NAMALWA (cell line): ENCODE results near the gene RCSD1.
A peak's percentile ranks its signal among the peaks of the same experiment; 100 is the strongest.
"Not testable (repeated sequence)": the region's sequence is repeated elsewhere in the genome, so short reads cannot be mapped to it uniquely, and the experiment has no call there.

Experiments
- DNase-seq: peaks from one replicate; pipeline ENCODE4 v3.0.0-alpha.2; 2015; ENCODE audit warnings: low spot score

Gene RCSD1

DNA sequence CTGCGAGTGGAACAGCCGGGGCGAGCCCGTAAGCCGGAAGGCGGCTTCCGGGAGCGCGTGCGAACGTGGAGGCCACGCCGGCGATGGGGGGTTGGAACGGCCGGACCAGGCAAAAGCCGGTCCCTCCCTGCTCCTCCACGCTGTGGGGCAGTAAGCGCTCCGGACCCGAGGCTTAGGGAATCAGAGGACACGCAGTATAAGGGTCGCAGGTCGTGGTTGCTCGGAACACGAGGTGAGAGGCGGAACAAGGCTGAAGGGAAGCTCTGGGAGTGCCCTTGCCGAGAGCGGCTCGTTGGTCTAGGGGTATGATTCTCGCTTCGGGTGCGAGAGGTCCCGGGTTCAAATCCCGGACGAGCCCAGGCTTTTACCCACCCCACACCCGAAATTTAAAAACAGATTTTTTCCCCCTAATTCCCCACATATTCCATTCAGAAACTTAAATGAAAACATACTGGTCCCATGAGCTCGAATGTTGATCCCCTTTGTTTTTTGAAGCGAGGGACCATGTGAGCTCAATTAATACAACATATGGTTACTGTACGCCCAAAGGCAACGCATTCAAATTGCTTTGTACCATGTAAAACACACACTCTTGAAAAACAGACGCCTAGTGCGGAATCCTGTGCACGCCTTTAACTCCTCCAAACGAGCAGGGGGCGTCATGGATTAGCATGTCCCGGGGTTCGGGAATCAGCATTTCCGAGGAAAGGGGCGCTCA, 84.6 kb downstream of the RCSD1 start:
- DNase-seq = peak; percentile 96

GRCh38 chr1:167715157-167715999, 85.3 kb downstream of the RCSD1 start:
- peak; percentile 99 for DNase-seq

DNA sequence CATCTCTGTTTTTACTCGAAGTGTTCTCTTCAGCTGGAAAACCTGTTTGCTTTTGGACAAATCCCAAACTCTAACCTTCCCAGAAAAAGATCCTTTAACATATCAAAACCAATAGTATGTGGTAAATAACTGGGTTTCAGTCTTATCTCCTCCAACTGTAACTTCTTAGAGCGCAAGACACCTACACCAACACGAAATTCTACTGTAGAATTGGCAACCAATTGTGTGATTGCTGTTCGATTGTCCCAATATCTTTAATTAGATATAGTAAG, 85.9 kb downstream of the RCSD1 start:
- no peak for DNase-seq

- no peak for DNase-seq
Observed at GRCh38 chr1:167717351-167717750, 87.3 kb downstream of the RCSD1 start.

- no peak for DNase-seq
Observed at GRCh38 chr1:167718914-167719691, 89.1 kb downstream of the RCSD1 start.

GRCh38 chr1:167719715-167720421, 89.8 kb downstream of the RCSD1 start:
- peak; percentile 77 for DNase-seq

DNA sequence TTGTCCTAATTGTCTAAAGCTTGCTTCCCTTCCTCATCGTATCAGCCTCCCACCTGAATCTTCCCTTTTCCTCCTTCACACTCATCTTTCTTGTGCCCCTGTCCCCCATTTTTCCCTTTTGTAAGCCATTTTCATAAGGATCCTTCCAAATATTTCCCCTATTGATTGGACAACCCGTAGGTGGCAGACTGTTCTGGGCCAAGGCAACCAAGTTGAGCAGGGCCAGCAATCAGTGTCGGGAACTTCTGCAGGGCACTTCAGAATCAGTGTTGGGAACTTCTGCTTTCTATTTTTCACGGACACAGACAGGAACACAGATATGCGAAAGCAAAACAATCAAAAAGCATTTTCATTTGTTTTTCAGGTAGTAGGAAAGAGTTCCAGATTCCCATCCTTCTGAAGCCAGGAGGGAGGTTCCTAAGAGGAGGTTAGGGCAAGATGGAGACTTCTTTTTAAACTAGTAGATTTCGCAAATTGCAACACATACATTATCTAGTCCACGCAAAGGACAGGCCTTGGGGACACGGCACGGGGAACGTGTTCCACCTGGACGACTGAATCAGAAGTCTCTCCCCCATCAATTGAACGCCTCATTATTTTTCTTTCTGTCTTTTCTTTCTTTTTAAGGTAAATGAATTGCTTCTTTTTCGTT, 91.1 kb downstream of the RCSD1 start:
- DNase-seq = peak; percentile 82

GRCh38 chr1:167721617-167722151, 91.7 kb downstream of the RCSD1 start, which contains the start of gene MPZL1:
Gene MPZL1 (plus strand): TSS chr1:167721982. CDS start chr1:167722152, 170 bp downstream.
- DNase-seq = peak; percentile 97

DNA sequence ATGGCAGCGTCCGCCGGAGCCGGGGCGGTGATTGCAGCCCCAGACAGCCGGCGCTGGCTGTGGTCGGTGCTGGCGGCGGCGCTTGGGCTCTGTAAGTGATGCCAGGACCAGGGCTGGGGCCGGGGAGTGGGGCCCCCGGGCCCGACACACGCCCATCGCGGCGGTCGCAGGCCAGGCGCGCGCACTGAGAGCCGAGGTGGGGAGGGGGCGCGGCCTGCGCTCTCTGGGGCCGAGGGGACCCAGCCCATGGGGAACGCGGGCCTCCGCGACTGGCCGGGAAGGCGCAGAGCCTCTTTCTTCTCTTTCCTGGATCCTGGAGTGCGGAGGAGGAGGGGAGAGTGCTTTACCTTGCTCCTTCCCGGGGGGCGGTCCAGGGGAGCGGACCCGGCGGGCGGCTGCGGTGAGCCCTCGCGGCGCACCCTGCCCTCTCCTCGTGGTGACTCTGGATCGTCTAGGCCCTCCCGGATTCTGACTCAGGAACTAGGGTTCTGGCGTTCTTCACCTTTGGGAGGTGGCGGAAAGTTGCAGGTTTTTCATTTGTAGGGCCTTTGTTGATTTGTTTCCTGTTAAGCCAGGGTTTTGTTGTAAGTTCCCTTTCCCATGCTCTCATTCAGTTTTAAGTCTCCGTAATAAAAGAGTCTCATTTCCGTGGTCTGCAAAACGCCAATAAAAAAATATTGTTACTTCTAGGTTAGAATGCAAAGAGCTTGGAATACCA, 92.3 kb downstream of the RCSD1 start:
- peak; percentile 58 for DNase-seq

DNA sequence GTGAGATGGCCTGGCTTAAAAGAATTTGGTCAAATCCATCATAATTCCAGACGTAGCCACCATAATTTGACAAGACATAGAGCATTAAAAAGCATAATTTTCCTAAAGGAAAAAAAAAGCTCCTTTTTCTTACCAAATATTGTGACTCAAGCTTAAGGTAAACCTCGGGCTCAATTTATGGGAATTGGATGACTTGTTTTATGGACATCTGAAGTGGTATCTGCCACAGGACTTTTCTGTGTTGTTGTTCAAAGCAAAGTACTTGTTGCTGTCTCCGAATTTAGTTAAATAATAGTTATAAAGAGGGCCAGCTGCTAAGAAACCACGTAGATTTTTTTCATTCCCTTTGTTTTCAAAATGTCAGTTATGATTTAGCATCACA, 92.8 kb downstream of the RCSD1 start:
- no peak for DNase-seq

GRCh38 chr1:167723707-167724323, 93.8 kb downstream of the RCSD1 start:
- peak; percentile 50 for DNase-seq

GRCh38 chr1:167726008-167726407, 96.0 kb downstream of the RCSD1 start:
- peak; percentile 32 for DNase-seq

DNA sequence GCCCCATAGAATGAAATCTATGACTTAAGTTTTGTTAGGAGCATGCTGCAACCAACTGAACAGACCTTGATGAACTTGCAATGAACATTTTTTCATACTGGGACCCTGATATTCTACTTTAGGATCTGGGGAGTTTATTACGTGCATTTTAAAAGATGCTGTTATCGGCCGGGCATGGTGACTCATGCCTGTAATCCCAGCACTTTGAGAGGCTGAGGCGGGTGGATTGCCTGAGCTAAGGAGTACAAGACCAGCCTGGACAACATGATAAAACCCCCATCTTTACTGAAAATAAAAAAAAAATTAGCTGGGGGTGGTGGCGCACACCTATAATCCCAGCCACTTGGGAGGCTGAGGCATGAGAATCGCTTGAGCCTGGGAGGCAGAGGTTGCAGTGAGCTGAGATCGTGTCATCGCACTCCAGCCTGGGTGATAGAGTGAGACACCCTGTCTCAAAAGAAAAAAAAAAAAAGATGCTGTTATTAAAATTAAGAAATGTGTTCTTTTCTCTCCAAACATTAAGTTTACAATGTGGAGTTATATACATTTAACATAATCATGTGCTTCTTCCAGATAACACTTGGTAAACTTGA, 98.9 kb downstream of the RCSD1 start:
- DNase-seq = no peak

DNA sequence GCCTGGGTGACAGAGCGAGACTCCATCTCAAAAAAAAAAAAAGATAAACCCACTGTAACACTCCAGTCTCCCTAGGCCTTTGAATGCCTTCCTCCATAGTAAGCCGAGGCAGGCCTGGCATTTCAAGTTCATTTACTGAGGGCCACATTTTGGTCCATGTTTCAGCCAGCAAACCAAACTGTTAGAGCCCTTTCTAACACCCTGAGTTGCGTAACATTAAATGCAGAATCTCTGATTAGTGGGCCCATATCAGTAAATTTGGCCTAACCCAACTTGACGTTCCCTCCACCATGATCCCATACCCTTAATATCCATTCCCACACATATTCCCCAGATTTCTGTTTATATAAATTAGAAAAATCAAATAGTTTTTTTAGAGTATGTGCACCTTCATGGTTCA, 104.2 kb downstream of the RCSD1 start:
- no peak for DNase-seq

- DNase-seq = no peak
Observed at GRCh38 chr1:167734841-167735240, 104.8 kb downstream of the RCSD1 start.

DNA sequence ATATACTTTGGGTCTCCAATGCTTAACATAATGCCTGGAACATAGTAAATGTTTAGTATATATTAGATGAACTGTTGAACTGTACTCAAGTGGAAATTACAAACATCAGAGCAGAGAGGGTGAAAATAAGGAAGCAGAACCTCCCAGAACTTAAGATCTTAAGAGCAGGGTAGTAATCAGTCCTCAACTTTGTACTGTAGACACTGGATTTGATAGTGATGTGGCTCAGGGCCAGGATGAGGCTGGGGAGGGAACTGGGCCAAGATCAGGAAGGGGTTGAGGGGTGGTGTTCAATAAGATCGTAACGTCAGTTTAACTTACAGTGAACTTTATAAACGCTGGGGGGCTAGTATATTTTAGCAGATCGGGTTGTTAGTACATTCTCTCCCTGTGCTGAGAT, 107.1 kb downstream of the RCSD1 start:
- no peak for DNase-seq

DNA sequence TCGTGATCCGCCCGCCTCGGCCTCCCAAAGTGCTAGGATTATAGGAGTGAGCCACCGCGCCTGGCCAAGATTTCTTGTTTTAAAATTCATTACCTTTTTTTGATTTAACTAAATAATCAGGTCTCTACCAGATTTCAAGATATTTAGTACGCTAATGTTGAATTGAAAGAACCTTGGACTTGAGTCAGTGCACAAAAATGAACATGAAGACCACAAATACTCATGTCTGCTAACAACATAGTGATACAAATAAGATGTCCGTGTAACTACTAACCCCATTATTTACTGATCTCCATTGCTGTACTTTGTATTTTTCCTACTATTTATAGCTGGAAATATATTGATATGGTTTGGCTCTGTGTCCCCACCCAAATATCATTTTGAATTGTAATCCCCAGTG, 108.1 kb downstream of the RCSD1 start:
- no peak for DNase-seq

GRCh38 chr1:167739752-167740151, 109.7 kb downstream of the RCSD1 start:
- DNase-seq = no peak

- DNase-seq = not testable (repeated sequence)
Observed at GRCh38 chr1:167741103-167741502, 111.1 kb downstream of the RCSD1 start.
